Activated CD4-positive, alpha-beta T cell treated with anti-CD3 and anti-CD28 coated beads for 1 hour (primary cell): ENCODE data around the gene ABO.
"Not testable (repeated sequence)": the region's sequence is repeated elsewhere in the genome, so short reads cannot be mapped to it uniquely, and the experiment has no call there.

Source experiments
- DNase-seq: peaks from one replicate; pipeline ENCODE4 v3.0.0-alpha.2; 2020

The ABO gene

DNA sequence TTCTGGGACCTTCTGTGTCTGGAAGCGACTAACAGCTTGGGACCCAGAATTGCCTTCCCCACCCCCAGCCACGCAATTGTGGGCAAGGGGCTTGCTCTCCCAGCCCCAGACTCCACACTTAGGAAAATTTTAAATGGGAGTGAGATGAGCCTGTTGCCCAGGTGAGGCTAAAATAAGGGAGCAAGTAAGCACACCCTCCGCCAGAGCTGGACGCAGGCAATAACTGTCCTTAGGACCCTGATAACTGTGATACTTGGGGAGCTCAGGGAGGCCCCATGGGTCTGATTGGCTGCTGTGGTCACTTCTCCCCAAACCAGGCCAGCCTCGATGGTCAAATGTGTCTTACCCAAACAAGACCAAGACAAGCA, 13.3 kb downstream of the ABO start:
- no peak for DNase-seq

DNA sequence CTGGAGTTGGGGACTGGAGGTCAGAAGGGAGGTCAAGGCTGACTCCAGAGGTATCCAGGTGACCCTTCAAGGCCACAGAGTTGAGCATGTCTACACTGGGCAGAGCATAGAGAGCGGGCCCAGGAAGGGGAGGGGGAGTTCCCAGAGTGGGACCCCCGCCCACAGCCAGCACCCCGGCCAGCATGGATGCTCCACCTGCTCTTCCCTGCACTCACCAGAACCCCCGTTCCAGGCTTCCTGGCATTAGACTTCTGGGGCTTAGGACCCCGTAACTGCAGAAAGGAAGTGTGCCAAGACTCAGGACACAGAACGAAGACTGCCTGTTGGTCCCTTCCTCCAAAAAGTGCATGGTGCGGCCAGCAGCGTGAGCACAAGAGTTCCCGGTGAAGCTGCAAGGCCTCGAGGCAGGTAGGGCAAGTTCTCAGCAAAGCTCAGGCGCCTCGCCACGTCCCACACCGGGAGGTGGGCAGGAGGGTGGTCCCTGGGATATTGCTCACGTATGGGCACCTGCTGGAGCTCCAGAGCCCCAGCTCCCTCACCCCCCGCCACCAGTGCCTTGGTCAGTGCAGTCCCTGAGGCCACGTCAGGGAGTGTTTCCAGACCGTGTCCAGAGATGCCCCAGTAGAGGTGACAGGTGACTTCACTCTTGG, 13.8 kb downstream of the ABO start:
- no peak for DNase-seq

DNA sequence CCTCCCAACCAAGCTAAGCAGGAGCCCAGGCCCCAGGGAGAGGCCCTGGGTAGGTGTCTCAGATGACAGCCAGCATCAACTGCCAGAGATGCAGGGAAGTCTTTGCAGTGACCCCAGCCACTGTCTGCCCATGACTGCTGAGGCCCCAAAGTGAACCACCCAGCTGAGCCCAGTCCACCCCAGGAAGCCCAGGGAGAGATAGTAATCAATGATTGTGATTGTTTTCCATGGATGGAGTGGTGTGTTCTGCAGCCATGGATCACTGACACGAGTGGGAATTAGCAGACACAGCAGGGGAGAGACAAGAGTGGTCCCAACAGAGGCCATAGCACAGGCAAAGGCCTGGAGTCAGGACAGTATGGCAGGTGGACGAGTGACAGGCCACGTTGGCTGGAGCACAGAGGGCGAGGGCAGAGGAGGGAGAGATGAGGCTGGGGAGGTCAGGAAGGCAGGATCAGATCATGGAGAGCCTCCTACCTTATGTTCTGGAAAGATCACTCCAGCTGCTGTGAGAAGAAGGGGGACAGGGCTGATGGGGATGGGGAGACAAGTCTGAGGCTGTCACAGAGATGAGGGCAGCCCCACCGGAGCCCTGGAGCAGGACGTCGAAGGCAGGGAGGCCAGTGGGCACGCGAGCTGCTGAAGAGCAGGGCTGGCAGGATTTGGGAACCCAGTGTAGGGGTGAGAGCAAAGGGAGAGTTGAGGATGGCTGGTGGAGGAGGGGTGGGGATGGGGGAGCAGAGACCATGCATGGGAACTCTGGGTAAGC, 14.5 kb downstream of the ABO start:
- no peak for DNase-seq

DNA sequence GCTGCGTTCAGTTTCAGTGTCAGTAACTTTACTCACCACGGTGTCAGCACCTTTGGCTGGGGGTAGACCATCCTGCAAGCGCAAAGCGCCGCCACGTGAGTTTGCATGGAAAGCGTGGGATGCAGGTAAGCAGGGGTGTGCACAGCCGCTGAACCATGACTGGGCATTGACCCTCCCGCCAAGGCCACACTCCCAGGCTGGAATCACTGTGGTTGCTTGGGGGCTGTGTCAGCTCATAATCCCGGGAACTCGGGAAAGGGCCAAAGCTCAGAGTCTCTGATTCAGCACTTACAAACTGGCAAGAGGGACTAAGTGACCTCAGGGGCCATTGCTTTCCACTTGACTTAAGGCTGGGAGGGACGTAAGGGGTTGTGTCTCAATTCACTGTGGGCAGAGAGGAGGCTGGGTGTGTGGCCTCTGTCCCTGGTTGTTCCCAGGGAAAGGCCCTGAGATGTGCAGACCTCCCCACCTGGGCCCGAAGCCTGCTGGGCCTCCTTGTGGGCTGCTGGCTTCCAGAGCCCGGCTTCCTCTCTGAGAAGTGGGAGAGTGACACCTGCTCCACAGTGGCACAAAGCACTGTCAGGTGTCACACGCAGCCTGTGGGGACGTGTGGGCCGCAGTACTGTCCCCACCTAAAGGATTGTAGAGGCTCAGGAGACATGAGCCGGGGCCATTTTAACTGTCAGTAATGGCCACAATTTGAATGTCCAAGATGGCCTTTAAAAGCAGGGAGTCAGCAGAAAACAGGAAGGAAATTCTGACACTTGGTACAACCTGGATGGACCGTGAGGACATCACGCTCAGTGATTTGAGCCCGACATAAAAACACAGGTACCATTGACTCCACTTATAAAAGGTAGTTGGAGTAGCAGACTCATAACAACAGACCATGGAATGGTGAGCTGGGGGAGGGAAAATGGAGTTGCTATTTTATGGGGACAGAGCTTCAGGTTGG, 16.7 kb downstream of the ABO start:
- no peak for DNase-seq

DNA sequence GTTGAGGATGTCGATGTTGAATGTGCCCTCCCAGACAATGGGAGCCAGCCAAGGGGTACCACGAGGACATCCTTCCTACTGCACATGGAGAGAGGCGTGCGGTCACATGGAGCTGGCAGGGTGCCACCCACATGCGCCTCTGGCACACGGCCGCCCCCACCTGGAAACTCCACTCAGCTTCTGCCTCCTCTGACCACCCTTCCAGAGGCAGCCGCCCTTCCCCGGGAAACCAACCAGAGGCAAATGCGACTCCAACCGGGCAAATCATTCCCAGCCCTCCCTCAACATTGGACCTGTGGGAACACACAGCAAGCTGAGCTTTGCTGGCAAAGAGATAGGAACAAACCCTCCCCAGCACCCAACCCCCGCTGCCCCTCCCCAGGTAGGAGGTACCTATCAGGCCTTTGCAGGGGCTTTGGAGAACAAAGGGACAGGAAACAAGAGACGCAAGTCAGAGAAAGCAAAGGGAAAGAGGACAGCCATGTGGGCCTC, 17.5 kb downstream of the ABO start:
- DNase-seq = no peak

DNA sequence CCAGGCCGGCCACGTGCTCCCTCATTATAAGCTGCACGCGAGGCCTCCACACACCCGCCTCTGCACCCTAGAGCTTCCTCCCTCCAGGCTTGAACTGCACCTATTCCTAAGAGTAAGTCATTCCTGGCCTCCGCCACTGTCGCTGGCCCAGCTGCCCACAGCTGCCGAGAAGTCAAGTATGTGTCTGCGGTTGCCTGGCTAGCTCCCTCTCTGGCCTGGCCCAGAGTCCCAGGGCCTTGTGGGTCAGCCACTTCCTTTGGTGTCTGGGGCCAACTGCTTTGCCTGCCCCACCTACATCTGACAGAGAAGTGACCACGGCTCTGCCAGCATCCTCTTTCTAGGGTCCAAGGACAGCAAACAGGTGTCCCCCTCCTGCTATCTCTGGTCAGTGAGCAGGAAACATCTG, 18.3 kb downstream of the ABO start:
- DNase-seq = no peak

DNA sequence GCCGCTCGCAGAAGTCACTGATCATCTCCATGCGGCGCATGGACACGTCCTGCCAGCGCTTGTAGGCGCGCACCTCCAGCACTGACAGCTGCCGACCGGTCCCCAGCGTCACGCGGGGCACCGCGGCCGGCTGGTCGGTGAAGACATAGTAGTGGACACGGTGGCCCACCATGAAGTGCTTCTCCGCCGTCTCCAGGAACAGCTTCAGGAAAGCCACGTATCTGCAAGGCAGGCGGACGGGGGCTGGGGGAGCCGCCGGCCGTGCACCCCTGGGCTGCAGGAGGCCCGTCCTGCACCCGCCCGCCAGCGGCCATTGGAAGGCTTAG, 18.9 kb downstream of the ABO start:
- no peak for DNase-seq

DNA sequence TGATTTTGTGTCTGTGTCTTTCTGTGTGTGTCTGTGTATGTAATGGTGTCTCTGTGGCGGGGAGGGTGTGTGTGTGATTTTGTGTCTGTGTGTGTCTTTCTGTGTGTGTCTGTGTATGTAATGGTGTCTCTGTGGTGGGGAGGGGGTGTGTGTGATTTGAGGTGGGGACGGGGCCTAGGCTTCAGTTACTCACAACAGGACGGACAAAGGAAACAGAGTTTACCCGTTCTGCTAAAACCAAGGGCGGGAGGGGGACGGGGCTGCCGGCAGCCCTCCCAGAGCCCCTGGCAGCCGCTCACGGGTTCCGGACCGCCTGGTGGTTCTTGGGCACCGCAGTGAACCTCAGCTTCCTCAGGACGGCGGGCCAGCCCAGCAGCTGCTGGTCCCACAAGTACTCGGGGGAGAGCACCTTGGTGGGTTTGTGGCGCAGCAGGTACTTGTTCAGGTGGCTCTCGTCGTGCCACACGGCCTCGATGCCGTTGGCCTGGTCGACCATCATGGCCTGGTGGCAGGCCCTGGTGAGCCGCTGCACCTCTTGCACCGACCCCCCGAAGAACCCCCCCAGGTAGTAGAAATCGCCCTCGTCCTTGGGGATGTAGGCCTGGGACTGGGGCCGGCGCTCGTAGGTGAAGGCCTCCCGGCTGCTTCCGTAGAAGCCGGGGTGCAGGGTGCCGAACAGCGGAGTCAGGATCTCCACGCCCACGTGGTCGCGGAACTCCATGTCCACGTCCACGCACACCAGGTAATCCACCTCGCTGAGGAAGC, 19.4 kb downstream of the ABO start:
- no peak for DNase-seq

DNA sequence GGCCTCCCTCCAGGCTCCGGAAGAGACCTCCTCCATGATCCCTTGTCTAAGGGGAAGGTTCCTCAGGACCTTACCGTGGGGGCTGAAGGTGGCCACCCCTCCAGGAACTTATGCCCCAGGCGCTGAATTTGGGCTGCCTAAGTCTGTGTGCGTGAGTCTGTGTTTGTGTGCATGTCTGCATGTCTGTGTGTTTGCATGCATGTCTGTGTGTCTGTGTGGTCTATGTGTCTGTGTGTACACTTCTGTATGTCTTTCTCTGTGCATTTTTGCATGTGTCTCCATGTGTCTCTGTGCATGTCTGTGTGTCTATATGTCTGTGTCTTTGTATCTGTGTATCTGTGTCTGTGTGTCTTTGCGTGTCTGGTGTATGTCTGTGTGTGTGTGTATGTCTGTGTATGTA, 20.5 kb downstream of the ABO start:
- DNase-seq = no peak

DNA sequence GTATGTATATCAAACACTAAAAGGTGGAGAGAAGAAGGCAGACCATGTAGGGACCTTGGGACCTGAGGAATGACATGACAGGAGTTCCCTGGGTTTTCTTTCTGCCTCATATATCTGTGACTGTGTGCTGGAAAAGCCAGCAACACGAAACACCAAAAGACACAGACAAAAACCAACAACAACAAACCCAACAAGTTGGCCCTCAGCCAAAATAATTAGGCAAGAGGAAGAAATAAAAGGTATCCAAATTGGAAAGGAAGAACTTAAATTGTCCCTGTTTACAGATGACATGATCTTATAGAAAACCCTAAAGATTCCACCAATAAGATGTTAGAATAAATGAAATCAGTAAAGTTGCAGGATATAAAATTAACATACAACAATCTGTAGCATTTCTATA, 21.7 kb downstream of the ABO start:
- DNase-seq = no peak

DNA sequence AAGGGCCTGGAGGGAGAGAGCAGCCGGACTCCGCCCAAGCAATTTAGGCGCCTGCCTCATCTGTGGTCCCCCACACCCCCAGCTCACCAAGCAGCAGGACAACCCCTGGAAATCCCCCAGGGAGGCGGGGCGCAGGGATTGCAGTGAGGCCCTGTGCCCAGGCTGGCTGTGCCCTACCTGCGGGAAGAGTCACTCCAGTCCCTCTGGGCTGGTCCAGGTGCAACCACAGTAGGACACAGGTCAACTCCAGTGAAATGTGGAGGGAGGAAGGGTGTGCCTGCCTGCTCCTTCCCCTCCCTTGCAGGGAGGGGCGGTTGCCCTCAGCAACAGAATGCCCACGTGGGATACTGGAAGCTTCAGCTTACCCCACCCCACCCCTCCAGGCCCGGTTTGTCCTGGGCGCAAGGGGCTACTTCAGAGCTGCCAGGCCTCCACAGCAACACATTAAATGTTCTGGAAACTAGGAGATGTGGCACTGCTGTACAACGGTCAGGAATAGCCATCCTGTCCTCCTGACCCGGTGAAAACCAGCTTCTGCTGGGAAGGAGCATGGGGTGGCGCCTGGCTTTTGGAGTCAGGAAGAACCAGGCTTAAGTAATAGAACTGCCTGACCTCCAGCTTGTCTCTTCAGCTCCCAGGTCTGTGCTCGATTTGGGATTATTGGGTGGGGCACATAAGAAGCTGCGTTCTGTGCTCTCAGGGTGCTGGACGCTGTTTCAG, 22.5 kb downstream of the ABO start:
- no peak for DNase-seq

DNA sequence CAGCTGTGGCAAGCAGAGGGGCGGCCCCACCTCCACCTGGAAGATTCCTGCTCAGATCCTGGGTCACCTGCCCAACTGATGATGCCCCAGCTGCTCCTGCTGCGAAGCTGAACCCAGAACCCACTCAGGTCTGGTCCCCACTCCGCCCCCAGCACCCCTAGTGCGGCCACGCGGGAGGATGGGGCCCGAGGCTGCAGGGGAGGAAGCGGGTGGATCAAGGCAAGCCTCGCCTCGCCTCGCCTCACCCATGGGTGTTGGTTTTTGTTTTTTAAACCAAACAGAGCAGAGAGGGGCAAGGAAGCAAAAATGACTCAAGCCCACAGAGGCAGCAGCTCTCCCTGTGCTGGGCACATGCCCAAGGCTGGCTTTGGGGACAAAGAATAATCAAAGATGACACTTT, 23.2 kb downstream of the ABO start:
- DNase-seq = no peak

DNA sequence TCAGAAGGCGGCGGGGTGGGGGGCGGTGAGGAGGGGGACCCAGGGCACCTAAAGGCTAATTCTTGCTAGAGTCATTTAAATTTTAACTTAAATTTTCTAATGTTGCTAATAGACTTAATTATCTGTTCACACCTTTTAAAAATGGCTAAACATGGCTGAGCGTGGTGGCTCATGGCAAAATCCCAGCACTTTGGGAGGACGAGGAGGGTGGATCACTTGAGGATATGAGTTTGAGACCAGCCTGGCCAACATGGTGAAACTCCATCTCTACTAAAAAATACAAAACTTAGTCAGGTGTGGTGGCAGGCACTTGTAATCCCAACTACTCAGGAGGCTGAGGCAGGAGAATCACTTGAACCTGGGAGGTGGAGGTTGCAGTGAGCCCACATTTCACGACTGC, 23.8 kb downstream of the ABO start:
- not testable (repeated sequence) for DNase-seq

DNA sequence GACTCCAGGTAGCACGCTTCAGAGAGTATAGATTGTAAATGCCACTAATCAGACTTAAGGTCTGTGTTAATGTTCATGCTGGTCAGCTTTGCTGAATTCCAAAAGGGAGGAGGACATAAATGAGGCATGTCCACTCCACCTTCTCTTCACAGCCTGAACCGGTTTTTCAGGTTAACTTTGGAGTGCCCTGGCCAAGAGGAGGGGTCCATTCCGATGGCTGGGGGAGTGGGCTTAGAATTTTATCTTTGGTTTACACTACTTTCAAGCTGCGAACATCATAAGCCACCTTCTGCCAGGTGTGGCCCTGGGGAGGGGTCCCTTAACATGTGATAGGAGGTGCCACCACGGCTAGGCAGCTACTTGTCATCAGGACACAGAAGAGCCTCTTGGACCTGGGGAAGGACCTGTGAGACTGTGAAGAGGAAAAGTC, 24.2 kb downstream of the ABO start:
- no peak for DNase-seq

DNA sequence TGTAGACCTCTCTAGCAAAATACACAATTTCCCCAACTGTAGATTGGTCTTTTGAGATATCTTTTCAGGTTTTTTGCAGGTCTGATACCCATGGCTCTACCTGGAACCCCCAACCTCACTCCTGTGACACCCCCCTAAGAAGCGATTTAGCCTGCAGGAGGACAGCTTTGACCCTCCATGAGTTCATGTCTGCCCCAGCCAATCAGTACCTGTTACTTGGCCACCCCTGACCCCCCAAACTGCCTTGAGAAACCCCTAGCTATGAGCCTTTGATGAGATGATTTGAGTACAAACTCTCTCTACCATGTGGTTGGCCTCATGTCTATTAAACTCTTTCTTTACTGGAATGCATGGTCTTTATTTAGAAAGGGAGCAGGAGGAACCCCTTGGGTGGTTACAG, 25.7 kb downstream of the ABO start:
- no peak for DNase-seq

DNA sequence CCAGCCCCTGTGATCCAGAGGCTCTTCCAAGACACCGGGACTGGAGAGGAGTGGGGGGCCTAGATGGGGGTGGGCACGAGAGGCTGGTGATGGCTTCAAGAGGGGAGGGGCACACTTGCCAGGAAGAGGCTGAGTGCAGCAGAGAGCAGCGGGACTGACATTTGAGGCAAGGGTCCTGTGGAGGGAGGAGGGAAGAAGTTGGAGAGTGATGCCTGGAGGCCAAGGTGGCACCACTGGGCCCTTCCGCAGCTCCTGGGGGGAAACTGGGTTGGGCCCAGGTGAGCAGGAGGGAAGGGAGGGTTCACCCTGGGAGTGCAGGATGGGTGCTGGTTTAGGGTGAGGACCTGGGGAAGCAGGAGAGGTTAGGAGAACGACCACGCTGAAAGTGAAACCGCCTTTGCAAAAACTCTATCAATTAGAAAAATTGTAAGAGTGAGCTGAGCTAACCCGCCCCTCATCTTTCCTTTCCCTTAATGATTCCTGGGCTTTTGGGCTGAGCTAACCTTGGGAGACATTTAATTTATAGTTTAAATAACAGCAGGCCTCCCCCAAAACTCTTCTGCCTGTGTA, 26.2 kb downstream of the ABO start:
- no peak for DNase-seq

DNA sequence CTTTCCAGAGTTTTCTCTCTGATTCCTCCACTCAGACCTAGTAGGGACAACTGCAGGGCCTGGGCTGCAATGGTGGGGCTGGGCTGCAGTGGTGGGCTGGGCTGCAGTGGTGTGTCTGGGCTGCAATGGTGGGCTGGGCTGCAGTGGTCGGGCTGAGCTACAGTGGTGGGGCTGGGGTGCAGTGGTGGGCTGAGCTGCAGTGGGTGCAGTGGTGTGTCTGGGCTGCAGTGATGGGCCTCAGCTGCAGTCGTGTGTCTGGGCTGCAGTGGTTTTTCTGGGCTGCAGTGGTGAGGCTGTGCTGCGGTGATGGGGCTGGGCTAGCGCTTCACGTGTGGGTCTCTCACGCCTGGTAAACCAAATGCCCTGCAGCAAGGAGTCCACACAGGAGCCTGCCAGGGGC, 27.4 kb downstream of the ABO start:
- DNase-seq = no peak

DNA sequence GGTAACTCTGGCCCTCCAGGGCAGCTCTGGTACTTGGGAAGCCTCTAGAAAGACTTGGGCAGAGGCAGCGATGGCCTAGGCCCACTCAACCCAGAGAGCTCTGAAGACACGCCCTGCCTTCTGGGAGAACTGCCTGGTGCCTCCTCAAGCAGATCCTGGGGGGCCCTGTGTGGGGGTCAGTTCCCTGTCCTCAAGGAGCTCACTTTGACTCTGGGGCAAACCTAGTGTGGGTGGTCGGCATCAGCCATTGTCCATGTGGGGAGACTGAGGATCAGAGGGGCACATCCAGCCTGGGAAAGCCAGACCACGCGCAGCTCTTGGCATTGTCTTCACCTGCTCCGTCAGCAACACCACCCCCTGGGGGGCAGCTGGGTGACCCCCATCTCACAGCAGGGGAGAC, 28.0 kb downstream of the ABO start:
- DNase-seq = no peak

DNA sequence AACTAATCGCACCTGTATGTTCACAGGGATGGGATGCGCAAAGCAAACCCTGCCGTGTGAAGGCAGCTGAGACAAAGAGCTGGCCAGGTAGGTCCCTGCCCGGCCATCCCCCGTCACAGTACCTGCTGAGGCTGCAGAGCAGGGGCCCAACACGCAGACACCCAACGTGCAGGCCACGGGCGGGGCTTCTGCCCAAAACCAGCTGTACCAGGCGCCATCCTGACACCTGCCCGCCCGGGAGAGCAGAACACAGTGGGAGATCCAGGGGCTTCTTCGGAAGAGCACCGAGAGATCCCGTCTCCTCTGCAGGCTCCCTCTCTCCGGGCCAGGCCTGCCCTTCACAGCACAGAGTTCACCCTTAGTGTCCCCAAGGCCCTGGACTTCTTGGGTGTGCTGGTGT, 28.4 kb downstream of the ABO start:
- DNase-seq = no peak

DNA sequence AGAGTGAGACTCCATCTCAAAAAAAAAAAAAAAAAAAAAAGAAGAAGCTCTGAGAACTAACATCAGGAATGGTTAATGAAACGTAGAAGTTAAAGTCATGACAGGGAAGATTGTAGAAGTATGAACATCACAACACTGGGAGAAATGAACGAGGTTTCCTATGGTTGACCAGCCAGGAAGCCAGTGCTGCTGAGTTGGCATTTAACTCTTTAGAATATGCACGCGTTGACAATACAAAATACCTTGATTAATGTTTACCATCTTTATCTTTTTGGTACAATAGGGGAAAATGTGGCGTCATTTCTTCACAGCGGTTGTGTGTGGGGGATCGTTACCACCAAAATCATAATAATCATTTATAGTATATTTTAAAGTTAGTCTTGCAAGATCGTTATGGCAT, 32.0 kb downstream of the ABO start:
- DNase-seq = no peak

DNA sequence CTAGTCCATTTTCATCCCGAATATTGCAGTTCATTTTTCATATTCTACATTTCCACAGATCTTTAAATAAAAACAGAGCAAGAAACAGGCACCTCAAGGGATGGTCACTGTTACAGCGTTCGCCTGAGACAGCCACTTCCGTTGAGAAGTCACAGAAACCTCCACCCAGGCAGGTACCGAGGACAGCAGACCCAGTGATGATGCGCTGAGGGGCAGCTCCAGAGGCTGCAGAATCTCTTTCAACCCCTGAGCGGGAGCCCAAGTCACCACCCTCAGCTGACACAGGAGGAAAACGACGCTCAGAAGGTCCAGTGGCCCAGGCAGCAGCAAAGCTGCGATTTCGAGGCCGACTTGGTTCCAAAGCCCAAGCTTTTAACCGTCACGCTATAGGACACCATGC, 32.8 kb downstream of the ABO start:
- no peak for DNase-seq

DNA sequence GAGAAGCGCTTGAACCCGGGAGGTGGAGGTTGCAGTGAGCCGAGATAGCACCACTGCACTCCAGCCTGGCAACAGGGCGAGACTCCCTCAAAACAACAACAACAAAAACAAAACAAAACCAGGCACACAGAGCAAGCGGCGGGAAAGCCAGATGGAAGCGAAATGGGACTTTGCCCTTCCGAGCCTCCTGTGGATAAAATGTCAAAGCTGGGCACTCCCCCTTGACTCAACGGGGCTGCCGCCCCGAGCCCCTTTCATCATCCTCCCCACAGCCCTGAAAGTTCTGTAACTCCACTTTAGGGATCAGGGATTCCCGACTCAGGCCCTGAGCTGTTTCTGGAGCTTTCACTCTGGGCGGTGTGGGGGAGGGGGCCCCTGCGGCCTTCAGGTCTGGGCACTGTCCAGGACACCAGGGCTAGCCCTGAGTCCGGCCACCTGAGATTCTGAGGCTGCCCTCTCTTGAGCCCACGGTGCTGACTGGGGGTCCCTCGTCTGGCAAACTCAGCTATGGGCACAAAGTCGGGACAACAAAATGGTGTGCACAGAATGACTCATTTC, 35.4 kb downstream of the ABO start:
- no peak for DNase-seq
